Posterior vena cava (tissue), 2 donors: ENCODE data around the gene FNDC1. TPM values are rescaled to one million over a fixed set of nuclear protein-coding genes. Genes with fewer than 3 reads are reported as not detected.

Source experiments
- total RNA-seq, 2 donors: library from RNA; stranded (reverse); fragmentation: NEBNext Ultra II Directional; extraction: Animal tissue kit (Norgen Biotek cat#: 25700); gene quantifications; one replicate each; pipeline ENCODE4 v1.2.1, GENCODE V29; 2021
- donor health status: DM: yes; HTN: yes; CAD: no.
- donor health status: DM: yes; HTN: yes; CAD: no.

The FNDC1 gene
- total RNA-seq, 2 donors from 2014 or later = 2.8 to 5.1 TPM

Other genes starting within 250 kb of the FNDC1 start
- gene RSPH3, start 169.2 kb upstream of the FNDC1 start, total RNA-seq = 1 to 10 TPM; 6.9 to 7.9 TPM
- 1 to 10 TPM; 2.3 to 2.5 TPM for gene TAGAP, start 124.4 kb upstream of the FNDC1 start, total RNA-seq